Measurements from ENCODE around the gene HIVEP3.

HIVEP3 gene

DNA sequence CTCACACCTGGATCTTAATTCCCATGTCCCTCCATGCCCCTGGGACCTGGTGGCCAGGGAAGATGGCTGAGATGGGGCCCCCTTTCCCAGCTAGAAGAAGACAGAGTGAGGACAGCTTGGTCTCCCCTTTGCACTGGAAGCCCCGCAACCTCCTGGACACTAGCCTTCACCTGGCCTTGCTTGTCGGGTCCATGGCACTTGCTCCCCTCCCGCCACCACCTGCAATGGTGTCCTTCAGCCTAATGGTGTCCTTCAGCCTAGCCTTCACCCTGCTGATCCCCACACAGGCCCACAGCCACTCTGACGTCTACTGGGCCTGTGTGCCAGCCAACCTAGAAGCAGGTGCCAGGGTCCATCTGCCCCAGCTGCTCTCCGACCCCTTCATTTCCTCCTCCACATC, 388.3 kb downstream of the HIVEP3 start:
- no peak for TF ChIP-seq MYC (IDR thresholded peaks at IDR 0.05; ENCODE audit: low read depth, low read length)
- TF ChIP-seq POLR2A (IDR thresholded peaks at IDR 0.05; ENCODE audit: extremely low read depth, insufficient read length): no peak
- TF ChIP-seq, protein P1, sequence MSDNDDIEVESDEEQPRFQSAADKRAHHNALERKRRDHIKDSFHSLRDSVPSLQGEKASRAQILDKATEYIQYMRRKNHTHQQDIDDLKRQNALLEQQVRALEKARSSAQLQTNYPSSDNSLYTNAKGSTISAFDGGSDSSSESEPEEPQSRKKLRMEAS (IDR thresholded peaks at IDR 0.05; ENCODE audit: low read depth, low read length): no peak
- TF ChIP-seq, protein P2, sequence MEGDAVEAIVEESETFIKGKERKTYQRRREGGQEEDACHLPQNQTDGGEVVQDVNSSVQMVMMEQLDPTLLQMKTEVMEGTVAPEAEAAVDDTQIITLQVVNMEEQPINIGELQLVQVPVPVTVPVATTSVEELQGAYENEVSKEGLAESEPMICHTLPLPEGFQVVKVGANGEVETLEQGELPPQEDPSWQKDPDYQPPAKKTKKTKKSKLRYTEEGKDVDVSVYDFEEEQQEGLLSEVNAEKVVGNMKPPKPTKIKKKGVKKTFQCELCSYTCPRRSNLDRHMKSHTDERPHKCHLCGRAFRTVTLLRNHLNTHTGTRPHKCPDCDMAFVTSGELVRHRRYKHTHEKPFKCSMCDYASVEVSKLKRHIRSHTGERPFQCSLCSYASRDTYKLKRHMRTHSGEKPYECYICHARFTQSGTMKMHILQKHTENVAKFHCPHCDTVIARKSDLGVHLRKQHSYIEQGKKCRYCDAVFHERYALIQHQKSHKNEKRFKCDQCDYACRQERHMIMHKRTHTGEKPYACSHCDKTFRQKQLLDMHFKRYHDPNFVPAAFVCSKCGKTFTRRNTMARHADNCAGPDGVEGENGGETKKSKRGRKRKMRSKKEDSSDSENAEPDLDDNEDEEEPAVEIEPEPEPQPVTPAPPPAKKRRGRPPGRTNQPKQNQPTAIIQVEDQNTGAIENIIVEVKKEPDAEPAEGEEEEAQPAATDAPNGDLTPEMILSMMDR (IDR thresholded peaks at IDR 0.05; ENCODE audit: low read depth, low read length): no peak
- DNase-seq (ENCODE audit: low read depth): no peak
- H3K4me3 ChIP-seq (ENCODE audit: low read depth, low read length): no peak overlapping the region

DNA sequence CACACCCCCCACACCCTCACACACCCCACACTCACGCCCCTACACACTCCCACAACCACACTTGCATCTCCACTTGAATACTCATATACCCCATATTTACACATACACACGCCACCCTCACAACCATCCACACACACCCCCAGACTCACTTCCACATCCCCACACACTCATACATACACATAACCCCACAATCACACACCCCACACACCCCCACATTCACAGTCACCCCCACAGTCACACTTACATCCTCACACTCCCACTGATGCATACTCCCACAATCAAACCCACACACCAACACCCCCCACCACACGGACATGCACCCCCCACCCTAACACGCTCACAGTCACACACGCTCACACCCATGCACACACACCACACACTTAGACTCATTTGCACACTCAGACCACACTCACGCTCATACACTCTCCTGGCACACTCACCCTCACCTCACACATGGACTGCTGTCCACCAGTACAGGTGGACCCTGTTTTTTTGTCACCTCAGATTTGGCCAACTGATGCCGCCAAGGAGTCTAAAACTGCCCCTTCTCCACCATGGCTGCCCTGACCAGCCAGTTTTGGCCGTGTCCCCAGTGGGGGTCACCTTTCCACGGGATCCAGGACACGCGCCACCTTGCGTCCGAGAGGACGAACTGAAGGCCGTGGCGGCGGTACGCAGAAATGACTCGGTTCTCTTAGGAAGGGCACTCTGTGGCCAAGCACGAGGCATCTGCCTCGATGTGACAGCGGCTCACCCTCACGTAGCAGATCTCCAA, 388.9 kb downstream of the HIVEP3 start:
- TF ChIP-seq, protein P1 (IDR thresholded peaks at IDR 0.05; ENCODE audit: low read depth, low read length): no peak
- TF ChIP-seq MYC (IDR thresholded peaks at IDR 0.05; ENCODE audit: low read depth, low read length) (no peak), POLR2A (IDR thresholded peaks at IDR 0.05; ENCODE audit: extremely low read depth, insufficient read length) (no peak)
- TF ChIP-seq, protein P2 (IDR thresholded peaks at IDR 0.05; ENCODE audit: low read depth, low read length): no peak
- DNase-seq (ENCODE audit: low read depth): no peak
- no peak overlapping the region for H3K4me3 ChIP-seq (ENCODE audit: low read depth, low read length)

DNA sequence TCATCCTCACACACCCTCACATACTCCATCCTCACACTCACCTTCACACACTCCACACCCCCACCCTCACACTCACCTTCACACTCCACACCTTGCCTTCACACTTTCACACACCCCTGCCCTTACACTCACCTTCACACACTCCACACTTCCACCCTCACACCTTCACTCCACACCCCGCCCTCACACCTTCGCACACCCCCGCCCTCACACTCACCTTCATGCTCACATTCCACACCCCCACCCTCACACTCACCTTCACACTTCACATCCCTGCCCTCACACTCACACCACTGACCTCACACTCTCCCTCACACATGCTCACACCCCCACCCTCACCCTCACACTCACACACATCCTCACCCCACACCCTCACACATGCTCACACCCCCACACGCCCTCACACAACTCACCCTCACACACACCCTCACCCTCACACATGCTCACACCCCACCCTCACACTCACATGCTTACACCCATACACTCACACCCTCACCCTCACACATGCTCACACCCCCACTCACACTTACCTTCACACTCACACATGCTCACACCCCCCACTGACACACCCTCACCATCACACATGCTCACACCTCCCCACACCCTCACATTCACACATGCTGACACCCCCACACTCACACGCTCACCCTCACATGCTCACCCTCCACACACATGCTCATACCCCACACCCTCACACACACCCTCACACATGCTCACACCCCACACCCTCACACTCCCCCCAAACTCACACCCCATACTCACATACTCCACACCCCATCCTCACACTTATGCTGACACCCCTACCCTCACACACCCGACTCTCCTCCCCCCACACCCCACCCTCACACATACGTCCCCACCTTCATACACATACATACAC, 389.8 kb downstream of the HIVEP3 start:
- H3K4me3 ChIP-seq (ENCODE audit: low read depth, low read length): no peak overlapping the region
- TF ChIP-seq POLR2A (IDR thresholded peaks at IDR 0.05; ENCODE audit: extremely low read depth, insufficient read length) (no peak), MYC (IDR thresholded peaks at IDR 0.05; ENCODE audit: low read depth, low read length) (no peak)
- TF ChIP-seq, protein P1 (IDR thresholded peaks at IDR 0.05; ENCODE audit: low read depth, low read length): no peak
- TF ChIP-seq, protein P2 (IDR thresholded peaks at IDR 0.05; ENCODE audit: low read depth, low read length): no peak
- no peak for DNase-seq (ENCODE audit: low read depth)

DNA sequence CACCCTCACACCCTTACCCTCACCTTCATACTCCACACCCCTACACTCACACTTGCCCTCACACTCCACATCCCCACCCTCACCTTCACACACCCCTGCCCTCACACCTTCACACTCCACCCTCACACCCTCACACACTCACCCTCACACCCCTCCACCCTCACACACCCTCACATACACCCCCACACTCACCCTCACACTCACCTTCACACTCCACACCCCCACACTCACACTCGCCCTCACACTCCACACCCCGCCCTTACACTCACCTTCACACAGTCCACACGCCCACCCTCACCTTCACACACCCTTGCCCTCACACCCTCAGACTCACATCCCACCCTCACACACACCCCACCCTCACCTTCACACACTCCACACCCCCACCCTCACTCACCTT, 390.6 kb downstream of the HIVEP3 start:
- no peak for TF ChIP-seq POLR2A (IDR thresholded peaks at IDR 0.05; ENCODE audit: extremely low read depth, insufficient read length)
- TF ChIP-seq, protein P1 (IDR thresholded peaks at IDR 0.05; ENCODE audit: low read depth, low read length): no peak
- TF ChIP-seq, protein P2 (IDR thresholded peaks at IDR 0.05; ENCODE audit: low read depth, low read length): no peak
- TF ChIP-seq MYC (IDR thresholded peaks at IDR 0.05; ENCODE audit: low read depth, low read length): no peak
- no peak overlapping the region for H3K4me3 ChIP-seq (ENCODE audit: low read depth, low read length)
- no peak for DNase-seq (ENCODE audit: low read depth)

DNA sequence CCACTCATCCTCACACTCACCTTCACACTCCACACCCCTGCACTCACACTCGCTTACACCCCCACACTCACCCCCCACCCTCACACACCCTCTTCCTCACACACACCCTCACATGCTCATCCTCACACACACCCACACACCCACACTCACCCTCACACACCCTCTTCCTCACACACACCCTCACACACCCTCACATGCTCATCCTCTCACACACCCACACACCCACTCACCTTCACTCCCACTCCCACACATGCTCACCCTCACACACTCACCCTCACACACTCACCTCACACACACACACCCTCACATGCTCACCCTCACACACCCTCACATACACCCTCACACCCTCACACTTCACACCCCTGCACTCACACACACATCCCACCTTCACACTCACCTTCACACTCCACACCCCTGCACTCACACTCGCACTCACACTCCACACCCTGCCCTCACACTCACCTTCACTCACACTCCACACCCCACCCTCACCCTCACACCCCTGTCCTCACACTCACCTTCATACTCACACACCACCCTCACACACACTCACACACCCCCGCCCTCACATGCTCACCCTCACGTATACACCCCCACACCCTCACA, 391.7 kb downstream of the HIVEP3 start:
- TF ChIP-seq MYC (IDR thresholded peaks at IDR 0.05; ENCODE audit: low read depth, low read length) (no peak), POLR2A (IDR thresholded peaks at IDR 0.05; ENCODE audit: extremely low read depth, insufficient read length) (no peak)
- TF ChIP-seq, protein P1 (IDR thresholded peaks at IDR 0.05; ENCODE audit: low read depth, low read length): no peak
- TF ChIP-seq, protein P2 (IDR thresholded peaks at IDR 0.05; ENCODE audit: low read depth, low read length): no peak
- no peak overlapping the region for H3K4me3 ChIP-seq (ENCODE audit: low read depth, low read length)
- DNase-seq (ENCODE audit: low read depth): no peak
